OCI-LY3 (cell line): ENCODE measurements around the gene CHID1.

ENCODE experiments used
- CTCF ChIP-seq: fragments of 200-600, 300-600 bp; sonication (generic); IDR thresholded peaks from 2 replicates; pipeline ENCODE4 v1.5.1; 2014; ENCODE audit warnings: antibody characterized with exemption, low read length, low read depth
- EZH2phosphoT487 ChIP-seq: fragments of 200-600 bp; shearing (Covaris generic); IDR thresholded peaks from 2 replicates; pipeline ENCODE4 v1.6.1; 2018; ENCODE audit warnings: antibody characterized with exemption, mixed run types, low read depth

GRCh38 chr11:899724-900123 is 10.9 kb downstream of the CHID1 start:
- TF ChIP-seq CTCF (no peak), EZH2phosphoT487 (no peak)
